HG03045 (cell line): ENCODE measurements around the gene GP9.
"Not testable (repeated sequence)": the region's sequence is repeated elsewhere in the genome, so short reads cannot be mapped to it uniquely, and the experiment has no call there.

Source experiments
- ATAC-seq: cut with Tn5 transposase; IDR thresholded peaks from one replicate; pipeline ENCODE4 v1.9.1; 2021; ENCODE audit warnings: mild to moderate bottlenecking, moderate library complexity; ENCODE audit not compliant: unreplicated experiment

GP9 gene

DNA sequence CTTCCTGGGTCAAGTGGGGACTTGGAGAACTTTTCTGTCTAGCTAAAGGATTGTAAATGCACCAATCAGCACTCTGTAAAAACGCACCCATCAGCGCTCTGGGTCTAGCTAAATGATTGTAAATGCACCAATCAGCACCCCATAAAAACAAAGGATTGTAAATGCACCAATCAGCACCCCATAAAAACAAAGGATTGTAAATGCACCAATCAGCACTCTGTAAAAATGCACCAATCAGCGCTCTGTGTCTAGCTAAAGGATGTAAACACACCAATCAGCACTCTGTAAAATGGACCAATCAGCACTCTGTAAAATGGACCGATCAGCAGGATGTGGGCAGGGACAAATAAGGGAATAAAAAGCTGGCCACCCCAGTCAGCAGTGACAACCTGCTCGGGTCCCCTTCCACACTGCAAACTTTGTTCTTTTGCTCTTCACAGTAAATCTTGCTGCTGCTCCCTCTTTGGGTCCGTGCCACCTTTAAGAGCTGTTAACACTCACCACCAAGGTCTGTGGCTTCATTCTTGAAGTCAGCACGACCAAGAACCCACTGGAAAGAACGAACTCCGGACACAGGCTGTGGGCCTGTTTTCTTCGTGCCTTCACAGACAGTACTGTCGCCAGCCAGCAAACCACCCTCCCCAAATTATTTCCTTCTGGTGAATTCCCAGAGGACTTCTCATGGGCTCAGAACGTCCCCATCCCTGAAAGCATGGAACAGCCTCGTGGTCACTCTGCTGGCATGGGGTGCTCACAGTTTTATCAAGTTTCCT, 8.9 kb downstream of the GP9 start:
- ATAC-seq: not testable (repeated sequence)

DNA sequence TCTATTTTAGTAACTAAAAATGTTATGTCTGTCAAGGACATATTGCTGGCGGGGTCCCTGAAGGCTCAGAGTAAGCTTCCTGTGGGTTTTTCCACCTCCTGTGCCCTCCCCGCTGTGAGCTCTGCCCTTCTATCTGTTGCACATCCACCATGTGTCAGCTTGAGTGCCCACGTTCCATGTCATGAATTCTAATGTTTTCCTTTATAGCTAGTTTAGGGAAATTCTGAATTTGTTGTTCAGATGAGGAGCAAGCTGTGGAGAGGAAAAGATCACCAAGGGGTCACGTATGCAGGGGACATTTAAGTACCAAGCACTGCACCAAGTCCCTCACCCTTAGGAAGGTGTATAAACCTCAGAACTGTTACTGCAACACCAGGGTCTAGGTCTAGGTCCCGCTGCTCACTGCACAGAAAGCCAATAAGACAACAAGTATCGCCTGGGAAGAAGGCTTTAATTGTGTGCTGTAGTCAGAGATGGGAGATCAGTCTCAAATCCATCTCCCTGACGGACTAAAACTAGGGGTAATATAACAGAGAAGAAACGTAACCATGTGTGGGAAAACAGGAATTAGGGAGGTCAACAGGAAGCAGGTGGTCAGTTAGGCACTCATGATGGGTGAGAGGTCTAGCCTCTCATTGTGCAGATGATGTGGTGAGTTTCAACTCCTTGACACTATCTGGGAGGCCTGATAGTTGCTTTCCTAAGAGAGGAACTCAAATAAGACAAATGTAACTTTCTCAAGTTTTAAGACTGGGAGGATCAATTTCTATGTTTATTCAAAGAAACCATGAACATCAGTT, 9.7 kb downstream of the GP9 start:
- no peak for ATAC-seq

DNA sequence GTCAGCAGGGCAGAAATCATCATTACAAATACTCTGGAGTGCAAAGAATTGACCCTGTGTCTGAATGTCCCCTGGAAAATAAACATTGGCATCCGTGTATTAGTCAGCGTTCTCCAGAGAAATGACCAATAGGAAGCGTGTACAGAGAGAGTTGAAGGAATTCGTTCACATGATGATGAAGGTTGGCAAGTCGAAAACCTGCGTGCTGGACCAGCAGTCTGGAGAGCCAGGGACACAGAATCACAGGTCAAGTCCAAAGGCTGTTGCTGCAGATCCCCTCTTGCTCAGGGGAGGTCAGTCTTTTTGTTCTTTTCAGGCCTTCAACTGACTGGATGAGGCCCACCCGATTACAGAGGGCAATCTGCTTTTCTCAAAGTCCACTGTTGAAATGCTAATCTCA, 16.6 kb downstream of the GP9 start:
- ATAC-seq: no peak

DNA sequence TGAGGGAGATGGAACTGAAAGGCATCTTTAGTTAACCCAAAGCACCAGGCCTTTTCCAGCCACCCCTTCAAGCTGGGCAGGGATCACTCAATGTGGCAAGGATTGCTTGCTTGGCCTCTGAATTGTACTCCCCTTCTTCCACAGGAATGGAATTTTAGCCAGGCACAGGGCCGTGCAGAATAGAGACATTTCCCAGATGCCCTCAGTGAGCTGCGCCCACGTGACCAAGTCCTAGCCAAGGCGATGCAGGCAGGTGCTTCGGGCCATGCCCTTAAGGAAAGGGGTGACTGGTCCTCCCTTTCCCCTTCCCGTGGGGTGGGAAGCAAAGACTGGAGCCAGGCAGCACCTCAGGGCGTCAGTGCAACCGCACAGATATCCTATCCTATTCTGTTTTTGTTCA, 17.9 kb downstream of the GP9 start:
- no peak for ATAC-seq

DNA sequence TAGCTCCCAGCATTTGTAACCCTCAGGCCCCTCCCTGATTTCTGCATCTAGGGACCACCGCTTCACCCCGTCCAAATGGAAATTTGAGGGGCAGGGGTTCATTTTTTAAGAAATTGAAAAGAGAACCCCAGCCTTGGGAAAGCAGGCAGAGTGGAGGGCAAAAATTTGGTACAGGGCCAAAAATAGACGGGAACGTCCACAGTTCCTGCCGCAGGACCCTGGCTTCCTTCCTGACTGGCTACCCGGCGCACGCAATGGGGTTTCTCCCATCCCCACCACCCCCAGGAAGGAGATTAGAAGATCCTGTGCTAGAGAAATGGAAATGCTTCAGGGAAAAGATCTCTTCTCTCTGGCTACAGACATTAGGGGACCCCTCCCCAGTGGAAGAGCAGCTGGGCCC, 20.9 kb downstream of the GP9 start:
- ATAC-seq: no peak

DNA sequence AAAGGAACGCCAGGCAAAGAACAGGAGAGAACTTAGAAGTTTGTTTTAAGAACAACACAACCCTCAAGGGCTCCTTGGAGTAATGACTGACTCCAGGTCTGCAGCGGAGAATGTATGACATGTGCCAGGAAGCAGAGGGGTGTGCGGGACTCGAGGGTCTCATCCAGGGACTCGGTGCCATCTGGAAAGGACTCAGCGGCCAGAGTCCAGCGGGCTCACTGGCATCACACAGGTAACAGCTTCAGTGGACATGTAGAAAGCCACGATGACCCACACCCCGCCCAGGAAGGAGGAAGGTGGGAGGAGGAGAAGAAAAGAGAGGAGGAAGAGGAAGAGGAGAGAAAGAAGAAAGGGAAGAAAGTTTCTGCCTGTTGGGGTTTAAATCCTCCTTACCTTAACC, 21.4 kb downstream of the GP9 start:
- no peak for ATAC-seq

DNA sequence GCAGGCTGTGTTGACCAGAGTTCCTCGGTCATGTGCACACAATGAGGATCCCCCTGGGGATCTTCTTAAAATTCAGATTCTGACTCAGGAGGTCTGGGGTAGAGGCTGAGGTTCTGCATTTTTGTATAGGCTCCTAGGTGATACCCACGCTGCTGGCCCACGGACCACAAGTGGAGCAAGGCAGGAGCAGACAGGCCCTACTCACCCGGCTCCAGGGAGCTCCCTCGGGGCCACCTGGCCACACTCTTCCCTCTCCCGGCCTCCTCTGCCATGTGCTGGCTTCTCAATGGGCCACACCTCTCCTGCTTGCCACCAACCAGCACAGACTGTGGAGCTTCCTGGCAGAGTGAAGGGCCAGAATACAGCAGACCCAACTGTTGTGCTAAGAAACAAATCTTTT, 23.9 kb downstream of the GP9 start:
- ATAC-seq: no peak

DNA sequence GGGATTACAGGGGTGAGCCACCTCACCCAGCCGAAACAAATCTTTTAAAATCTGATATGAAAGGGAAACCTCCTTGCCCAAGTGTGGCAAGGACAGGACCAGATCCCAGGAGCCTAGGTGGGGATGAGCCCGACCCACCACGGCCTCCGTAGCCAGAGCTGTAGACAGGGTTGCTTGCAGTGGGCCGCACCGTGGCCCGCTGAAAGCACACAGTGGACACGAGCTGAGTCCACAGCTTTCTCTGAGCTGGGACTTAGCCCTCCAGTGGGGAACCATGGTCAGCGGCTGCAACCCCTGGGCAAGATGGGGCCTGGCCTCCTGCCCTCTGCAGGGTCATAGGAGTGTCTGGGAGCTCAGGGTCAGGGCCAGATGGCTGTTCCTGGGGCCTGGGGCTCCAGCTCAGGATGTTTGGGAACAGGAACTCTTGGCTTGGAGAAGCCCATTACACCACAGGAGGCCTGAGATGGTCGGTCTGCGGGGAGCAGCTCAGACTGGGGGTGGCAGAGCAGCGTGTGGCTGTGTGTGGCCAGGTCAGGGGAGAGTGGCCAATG, 24.7 kb downstream of the GP9 start:
- no peak for ATAC-seq

DNA sequence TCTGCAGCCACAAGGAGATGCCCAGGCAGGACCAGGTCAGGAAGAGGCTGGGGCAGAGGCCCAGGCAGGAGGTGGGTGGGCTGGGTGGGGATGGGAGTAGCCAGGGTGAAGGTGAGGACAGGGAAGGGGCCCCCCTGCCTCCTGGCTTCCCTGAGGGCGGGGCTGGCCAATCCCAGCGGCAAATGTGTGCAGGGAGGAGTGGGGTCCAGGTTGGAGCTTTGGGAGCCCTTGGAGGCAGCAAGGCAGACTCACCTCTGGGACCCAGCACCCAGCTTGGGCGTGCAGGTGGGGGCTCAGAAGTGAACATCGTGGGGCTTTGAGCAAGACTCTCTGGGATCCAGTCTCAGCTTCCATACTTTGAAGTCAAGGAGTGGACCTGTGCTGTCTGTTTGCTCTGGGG, 25.2 kb downstream of the GP9 start:
- no peak for ATAC-seq

DNA sequence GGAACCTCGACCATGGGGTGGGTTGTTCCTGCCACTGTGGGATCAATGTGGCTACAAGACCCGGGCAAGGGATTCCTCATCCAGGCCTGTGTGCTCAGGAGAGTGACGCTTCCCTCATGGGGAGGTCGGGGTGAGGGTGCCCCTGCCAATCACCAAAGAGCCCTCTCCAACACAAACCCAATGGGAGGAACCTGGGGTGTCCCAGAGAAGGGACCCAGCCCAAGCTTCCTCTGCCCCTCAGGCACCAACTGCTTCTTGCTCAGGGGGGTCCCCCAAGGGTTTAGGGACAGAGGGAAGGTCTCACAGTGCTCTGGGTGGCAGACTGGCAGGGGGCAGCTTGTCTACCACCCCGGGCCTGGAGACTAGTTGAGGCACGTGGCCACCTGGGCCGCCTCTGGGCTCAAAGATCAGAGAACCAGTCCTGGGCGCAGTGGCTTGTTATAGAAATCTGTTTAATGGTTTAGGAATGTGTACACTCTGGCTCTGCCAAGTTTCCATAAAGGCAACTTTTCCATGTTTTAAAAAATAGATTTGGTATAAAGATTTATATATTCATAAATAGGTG, 26.6 kb downstream of the GP9 start:
- ATAC-seq: no peak

DNA sequence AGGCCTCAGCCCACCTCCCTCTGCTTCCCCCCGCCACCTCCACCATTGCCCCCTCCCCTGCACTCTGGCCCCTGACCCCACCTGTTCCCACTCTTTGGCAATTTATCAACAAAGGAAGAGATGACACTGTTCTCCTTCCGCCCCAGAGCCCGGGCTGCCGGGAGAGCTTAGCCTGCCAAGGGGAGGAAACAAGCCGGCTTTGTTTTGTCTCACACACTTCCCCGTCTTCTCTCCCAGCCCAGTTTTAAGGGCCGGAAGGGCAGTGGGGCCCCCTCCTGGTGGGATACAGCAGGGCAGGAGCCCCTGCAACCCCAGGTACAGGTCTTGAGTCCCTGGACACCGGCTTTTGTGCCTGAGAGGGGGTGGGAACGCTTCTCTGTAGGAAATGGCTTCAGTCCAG, 27.3 kb downstream of the GP9 start:
- ATAC-seq: not testable (repeated sequence)

DNA sequence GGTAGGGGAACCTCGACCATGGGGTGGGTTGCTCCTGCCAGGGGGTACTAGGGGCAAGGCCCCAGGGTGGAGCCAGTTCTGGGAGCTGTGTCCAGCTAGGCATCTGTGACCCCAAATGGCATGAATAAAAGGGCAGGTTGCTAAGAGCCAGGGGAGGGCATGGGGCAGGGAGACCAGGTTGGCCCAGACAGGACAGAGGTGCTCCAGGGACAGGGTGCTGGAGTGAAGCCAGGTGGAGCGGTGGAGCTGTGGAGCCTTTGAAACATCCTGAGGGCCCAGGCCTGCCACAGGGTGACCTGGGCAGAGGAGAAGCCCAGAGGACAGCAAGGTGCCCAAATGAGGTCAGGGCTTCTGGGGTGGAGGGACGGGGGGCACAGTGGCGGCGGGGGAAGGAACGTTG, 27.7 kb downstream of the GP9 start:
- not testable (repeated sequence) for ATAC-seq

DNA sequence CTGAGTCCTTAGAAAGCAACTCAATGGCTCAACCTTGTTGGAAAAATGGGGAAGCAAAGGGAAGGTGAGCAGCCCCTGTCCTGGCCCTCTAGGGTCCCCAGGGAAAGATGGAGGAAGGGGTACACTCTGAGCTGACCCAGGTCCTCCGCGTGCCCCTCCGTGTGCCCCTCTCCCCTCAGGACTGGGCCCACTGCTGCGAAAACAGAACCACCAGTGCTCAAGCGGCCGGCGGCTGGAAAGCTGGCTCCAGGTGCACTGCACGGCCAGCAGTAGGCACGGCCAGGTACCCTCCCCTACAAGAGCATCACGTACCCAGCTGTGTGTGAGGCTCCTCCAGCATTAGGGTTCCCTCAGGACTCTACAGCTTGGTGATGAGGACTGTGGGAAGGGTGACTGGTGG, 34.7 kb downstream of the GP9 start:
- no peak for ATAC-seq

DNA sequence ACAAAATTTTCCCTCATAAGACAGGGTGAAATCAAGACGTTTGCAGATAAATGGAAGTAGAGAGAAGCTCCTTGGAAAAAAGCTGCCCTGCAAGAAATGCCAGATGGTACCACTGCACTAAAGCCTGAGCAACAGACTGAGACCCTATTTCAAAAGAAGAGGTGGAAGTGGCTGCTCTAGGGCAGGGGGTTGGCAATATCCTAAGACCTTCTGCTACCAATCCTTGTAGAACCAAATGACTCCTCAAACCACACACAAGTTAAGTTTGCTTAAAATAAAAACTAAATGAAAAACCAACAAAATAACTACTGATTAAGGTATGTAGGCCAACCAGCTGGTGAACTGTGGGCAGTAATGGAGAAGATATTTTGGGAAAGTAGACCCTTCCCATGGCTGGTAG, 39.7 kb downstream of the GP9 start:
- no peak for ATAC-seq

DNA sequence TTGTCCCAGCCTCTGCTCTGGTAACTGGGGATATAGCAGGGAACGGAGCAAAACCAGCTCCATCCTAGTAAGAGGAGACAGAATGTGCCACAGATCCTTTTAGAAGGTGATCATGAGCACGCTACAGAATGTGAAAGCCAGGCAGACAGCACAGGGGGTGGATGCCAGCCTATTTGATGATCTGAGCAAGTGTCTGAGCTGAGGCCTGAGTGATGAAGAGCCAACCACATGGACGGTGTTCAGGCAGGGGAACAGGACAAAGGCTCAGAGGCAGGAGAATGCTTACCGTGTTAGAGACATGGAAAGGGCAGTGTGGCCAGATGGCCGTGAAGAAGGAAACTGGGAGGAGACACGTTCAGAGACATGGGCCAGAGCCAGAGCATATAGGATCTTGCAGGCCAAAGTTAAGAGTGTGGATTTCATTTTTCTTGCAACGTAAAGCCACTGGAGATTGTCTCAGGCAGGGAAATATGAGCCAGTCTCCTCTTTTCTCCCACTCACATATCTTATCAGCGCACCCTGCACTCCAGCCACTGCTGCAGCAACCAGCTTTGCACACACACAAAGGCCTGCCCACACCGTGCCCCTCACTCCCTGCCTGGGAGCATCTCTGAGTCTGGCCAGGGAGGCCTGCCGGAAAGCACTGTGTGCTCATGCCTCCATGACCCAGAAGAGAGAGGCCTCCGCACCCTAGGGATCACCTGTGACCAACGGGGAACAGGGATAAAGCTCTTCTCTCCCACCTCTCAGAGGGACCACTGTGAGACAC, 41.0 kb downstream of the GP9 start:
- ATAC-seq: no peak

DNA sequence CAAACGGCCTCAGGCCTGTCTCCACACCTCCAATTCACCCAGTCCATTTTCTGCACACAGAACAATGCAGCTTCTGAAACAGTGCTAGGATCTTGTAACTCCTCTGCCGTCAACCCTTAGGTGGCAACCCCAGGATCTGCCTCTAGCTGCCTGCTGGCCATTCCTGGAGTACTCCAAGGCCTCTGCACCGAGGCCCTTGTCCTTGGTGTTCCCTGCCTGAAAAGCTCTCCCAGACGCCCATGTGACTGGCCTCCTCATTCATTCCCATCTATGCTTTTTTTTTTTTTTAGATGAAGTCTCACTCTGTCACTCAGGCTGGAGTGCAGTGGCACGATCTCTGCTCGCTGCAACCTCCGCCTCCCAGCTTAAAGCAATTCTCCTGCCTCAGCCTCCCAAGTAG, 42.7 kb downstream of the GP9 start:
- no peak for ATAC-seq

DNA sequence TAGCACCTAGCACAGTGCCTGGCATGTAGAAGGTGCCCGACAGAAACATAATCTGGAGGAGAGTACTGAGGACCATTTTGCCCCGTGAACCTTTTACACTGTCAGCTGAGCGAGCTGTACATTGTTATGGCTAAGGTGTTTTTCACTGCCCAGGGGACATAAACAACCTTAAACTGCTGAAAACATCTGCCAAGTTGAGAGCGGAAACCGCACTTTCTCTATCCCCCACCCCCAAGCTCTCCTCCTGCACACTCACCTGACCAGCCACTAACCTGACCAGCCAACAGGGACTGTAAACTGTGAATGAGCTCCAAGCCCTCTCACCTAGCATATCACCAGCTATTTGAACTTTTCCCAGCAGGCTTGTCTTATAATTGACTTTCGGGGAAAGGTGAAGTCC, 43.5 kb downstream of the GP9 start:
- no peak for ATAC-seq

DNA sequence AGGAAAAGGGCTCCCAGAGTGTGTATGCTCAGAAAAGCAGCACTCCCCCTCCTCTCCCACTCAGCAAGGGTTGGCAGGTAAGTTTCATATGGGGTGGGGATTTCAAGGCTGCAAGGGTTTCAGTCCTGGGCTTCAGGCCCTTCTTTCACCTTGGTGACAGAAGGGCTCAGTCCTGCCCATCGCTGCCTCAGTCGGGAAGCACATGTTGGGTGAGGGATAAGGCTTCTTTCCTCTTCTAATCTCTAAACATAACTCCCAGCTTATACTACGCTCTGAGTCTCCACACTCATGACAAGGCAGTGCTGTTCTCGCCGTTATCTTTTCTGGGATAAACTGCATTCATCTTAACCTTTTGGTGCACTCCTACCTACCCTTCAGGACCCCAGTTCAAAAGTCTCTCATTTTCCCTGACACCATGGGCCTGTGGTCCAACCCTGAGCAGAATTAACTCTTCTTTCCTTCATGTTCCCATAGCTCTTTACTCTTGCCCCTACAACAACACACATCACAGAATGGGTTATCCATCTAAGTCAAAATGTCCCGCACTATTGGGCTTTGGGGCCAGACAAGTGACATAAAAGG, 44.0 kb downstream of the GP9 start:
- ATAC-seq: no peak

DNA sequence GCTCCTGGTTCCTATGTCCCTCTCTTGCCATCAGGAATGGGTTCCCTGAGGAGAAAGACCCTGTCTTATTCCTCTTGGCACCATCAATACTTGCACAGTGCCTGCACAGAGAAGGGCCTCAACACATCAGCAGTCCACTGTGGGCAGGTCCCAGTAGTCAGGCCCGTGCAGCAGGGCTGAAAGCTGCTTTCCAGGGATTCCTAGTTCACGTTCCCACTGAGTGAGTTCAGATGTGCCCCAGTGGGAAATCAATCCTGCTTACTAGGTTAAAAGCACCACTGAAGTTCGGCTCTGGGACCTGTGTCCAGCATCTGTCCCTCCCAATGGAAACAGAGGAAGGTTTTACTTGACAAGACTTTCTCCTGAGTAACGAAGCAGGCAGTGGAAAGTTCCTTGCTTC, 45.3 kb downstream of the GP9 start:
- ATAC-seq: no peak

DNA sequence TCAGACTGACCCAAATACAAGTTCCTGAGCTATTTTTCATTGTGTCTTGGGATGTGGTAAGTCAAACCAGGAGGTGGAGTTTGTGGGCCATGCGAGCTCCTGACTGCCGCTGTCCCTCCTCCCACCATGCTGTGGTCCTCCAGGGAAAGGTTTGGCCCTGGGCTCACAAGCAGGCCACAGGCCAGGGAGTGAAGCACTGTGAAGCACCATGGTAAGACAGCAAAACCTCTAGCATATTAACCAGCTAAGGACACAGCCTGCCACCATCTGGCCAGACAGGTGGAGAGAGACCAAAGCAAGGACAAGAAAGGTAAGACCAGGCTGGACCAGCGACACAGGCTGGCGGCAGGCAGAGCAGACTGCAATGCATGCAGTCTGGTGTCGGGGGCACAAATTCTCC, 45.7 kb downstream of the GP9 start:
- no peak for ATAC-seq
